Type B pancreatic cell (in vitro differentiated cells): ENCODE results near the gene GASK1A. TPM values are rescaled to one million over a fixed set of nuclear protein-coding genes. Genes with fewer than 3 reads are reported as not detected.

ENCODE experiments used
- DNase-seq: peaks from one replicate; pipeline ENCODE4 v3.0.0; 2021; ENCODE audit warnings: mixed read lengths; ENCODE audit not compliant: unreplicated experiment; ENCODE audit errors: extremely low spot score
- H3K27ac Mint-ChIP-seq: 2 replicates; pipeline ENCODE4 v1.8.0; 2021; ENCODE audit warnings: mild to moderate bottlenecking, mixed read lengths
- H3K27me3 Mint-ChIP-seq: 2 replicates; pipeline ENCODE4 v1.8.0; 2021; ENCODE audit warnings: mixed read lengths
- H3K36me3 Mint-ChIP-seq: 2 replicates; pipeline ENCODE4 v1.8.0; 2021; ENCODE audit warnings: mixed read lengths
- H3K4me1 Mint-ChIP-seq: one replicate; pipeline ENCODE4 v1.8.0; 2021; ENCODE audit warnings: mixed read lengths; ENCODE audit not compliant: unreplicated experiment
- H3K4me3 Mint-ChIP-seq: 2 replicates; pipeline ENCODE4 v1.8.0; 2021; ENCODE audit warnings: mild to moderate bottlenecking, mixed read lengths
- H3K9me3 Mint-ChIP-seq: 2 replicates; pipeline ENCODE4 v1.8.0; 2021; ENCODE audit warnings: mixed read lengths
- CTCF ChIP-seq: fragments of 200-600 bp; sonication (generic); conservative IDR thresholded peaks from 2 replicates; pipeline ENCODE4 v1.5.0; 2021; ENCODE audit warnings: antibody characterized with exemption, mild to moderate bottlenecking
- total RNA-seq: library from RNA; stranded (reverse); gene quantifications from 2 replicates; pipeline ENCODE4 v1.2.1, GENCODE V29; 2021; ENCODE audit warnings: low replicate concordance

The GASK1A gene
- total RNA-seq, 1 donor from 2014 or later: 0.89 TPM

- Mint-ChIP-seq H3K4me3 (no peak overlapping the region), H3K27me3 (no peaks in the 10 kb centered on the region), H3K4me1 (no peaks in the 10 kb centered on the region), H3K27ac (no peak overlapping the region), H3K9me3 (no peaks in the 10 kb centered on the region), H3K36me3 (no peaks in the 10 kb centered on the region)
- no peak for TF ChIP-seq CTCF
- no peak for DNase-seq
Measured at GRCh38 chr3:43097400-43098080, 118.4 kb downstream of the GASK1A start.

GRCh38 chr3:43098761-43099160 is 119.7 kb downstream of the GASK1A start:
- no peak for DNase-seq
- no peak for TF ChIP-seq CTCF
- no peaks in the 10 kb centered on the region for H3K27me3 Mint-ChIP-seq
- H3K9me3 Mint-ChIP-seq: no peaks in the 10 kb centered on the region
- H3K27ac Mint-ChIP-seq: no peak overlapping the region
- H3K4me1 Mint-ChIP-seq: no peaks in the 10 kb centered on the region
- no peaks in the 10 kb centered on the region for H3K36me3 Mint-ChIP-seq
- no peak overlapping the region for H3K4me3 Mint-ChIP-seq

- H3K27ac Mint-ChIP-seq: no peak overlapping the region
- H3K4me3 Mint-ChIP-seq: no peak overlapping the region
- no peaks in the 10 kb centered on the region for H3K9me3 Mint-ChIP-seq
- H3K4me1 Mint-ChIP-seq: peaks cover 7% of the 10 kb centered on the region
- H3K27me3 Mint-ChIP-seq: peaks cover 15% of the 10 kb centered on the region
- no peak for TF ChIP-seq CTCF
- DNase-seq: no peak
- no peaks in the 10 kb centered on the region for H3K36me3 Mint-ChIP-seq
Measured at GRCh38 chr3:43102773-43103480, 123.8 kb downstream of the GASK1A start.

- H3K9me3 Mint-ChIP-seq: no peaks in the 10 kb centered on the region
- peak overlapping the region; percentile 85 for H3K4me3 Mint-ChIP-seq
- no peak for TF ChIP-seq CTCF
- no peak for DNase-seq
- peaks cover 17% of the 10 kb centered on the region for H3K27me3 Mint-ChIP-seq
- no peaks in the 10 kb centered on the region for H3K36me3 Mint-ChIP-seq
- H3K27ac Mint-ChIP-seq: no peak overlapping the region
- H3K4me1 Mint-ChIP-seq: peaks cover 7% of the 10 kb centered on the region
Measured at GRCh38 chr3:43104039-43104438, 124.9 kb downstream of the GASK1A start.

GRCh38 chr3:43104660-43105595 is 125.8 kb downstream of the GASK1A start:
- H3K36me3 Mint-ChIP-seq: no peaks in the 10 kb centered on the region
- TF ChIP-seq CTCF: no peak

More at GRCh38 chr3:43104660-43105595, 125.8 kb downstream of the GASK1A start:
- peak overlapping the region; percentile 85 for H3K4me3 Mint-ChIP-seq
- H3K27me3 Mint-ChIP-seq: peaks cover 17% of the 10 kb centered on the region
- peak overlapping the region; percentile 53 for H3K27ac Mint-ChIP-seq
- H3K9me3 Mint-ChIP-seq: no peaks in the 10 kb centered on the region
- peaks cover 7% of the 10 kb centered on the region for H3K4me1 Mint-ChIP-seq
- no peak for DNase-seq
